ENCODE data around the gene NOD1.
"Not testable (repeated sequence)": the region's sequence is repeated elsewhere in the genome, so short reads cannot be mapped to it uniquely, and the experiment has no call there.

The NOD1 gene

DNA sequence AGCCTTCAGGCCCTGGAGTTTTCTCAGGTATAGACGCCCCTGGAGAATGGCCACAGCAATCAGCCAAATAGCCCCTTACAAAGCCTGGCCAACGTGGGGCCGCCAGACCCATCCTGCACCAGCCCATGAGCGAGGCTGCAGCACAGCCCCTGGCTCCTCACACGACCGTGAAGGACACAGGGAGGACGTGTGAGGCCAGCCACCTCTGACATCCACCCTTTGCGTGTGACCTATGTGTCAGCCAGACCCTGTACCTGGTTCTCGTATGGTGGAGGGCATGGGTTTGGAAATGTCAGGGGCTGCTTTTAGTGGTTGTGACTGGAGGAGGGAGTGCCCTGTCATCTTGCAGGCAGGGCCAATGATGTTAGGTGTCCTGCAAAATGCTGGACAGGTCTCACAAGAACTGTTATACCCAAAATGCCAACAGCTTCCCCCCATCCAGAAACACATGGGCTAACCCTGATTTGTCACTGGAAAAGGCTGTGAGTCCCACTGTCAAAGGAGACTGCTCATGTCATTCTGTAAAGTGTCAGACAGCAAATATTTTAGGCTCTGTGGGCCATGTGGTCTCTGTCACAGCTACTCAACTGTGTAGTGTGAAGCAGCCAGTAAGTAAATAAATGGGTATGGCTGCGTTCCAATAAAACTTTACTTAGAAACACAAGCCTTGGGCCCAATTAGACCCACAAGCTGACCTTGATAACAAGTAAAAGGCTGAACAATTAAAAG is 30.0 kb downstream of the NOD1 start:
- DNase-seq = no peak

DNA sequence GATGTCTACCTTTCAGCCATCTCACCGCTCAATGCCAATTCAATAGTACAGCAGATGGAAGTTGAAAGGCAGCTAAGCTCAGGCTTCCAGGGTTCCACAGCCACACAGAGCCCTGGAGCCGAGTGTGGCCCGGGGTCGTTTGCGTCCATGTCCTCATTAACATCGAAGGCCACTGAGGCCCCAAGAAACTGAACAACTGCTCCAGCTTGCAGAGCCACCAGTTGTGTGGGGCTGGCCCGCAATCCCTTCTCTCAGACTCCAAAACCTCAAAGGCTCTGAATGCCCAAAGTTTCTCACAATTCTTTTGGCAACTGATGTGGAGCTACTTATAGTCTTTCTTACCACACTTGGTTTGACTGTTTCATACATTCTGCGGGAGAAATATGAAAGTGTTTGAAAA is 31.1 kb downstream of the NOD1 start:
- DNase-seq = no peak

DNA sequence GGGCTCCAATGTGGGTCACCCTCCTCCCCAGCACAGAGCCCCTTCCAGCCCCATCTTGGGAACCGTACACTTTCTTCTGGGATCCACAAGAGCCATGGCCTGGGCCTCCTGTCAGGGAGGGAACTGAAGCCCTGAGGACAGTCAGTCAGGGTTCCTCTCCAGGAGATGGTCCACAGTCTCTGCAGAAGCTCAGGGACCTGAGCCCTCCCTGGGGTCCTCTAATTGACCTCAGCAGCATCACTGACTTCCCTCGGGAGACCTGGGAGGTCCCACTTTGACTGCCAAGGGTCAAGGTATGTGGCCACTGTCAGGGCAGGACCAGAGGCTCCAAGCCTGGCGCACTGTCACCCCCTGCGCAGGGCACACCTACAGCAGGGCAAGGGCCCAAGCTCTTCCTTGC is 32.3 kb downstream of the NOD1 start:
- DNase-seq = no peak

DNA sequence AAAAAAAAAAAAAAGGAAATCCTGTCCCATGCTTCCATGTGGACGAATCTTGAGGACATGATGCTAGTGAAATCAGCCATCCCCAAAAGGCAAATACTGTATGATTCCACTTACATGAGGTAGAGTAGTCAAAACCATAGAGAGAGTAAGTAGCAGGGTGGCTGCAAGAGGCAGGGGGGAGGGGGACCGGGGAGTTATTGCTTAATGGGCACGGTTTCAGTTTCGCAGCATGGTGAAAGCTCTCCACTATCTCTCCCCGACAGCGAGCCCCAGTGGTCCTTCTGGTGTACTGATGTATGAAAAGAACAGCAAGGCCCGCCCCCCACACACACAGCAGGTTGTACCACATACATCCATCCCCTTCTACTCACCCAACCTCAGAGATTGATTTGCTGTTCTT is 32.8 kb downstream of the NOD1 start:
- DNase-seq = peak; percentile 67

DNA sequence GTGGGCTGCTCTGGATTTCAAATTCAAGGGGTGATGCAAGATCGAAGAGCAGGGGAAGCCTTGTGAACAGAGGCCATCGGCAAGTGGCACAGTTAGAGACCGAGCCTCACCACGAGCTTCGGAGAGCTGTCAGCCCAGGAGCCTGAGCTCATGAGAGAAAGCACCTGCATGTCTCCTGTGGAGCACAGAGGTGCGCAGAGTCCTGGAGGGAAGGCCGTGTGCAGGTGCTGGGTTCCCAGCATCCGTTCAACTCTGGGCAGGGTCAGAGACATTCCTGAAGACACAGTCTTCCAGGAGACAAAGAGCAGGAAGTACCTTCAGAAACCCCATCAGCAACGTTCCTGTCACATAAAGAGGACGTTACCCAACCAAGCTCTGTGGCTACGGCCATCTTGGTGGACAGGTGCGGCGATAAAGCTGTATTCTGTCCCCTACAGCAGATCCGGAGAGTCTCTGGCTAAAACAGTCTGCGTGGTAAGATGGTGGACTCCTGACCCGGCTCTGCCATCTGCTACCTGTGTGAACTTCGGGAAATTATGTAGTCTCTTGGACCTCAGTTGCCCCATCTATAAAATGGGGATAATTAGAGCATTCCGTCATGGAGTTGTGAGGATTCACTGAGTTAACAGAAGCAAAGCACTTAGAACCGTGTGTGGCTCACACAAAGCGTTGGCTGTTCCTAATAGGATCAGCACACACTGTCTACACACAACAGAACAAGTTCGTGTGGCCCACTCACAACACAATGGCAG is 40.6 kb downstream of the NOD1 start:
- DNase-seq = no peak

DNA sequence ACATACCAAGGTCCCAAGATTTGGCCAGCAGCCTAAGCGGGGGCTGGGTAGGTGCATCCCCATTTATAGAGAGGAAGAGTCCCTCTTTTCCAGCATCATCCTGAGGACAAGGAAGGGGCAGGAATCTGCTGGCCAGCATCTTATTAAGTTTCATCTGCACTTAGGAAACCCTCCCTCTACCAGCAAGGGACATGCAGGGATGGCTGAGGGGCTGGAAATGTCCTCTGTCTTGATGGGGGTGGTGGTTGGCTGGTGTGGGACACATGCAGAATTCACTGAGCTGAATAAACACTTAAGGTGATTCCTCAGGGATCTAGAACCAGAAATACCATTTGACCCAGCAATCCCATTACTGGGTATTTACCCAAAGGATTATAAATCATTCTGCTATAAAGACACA is 42.1 kb downstream of the NOD1 start:
- no peak for DNase-seq

DNA sequence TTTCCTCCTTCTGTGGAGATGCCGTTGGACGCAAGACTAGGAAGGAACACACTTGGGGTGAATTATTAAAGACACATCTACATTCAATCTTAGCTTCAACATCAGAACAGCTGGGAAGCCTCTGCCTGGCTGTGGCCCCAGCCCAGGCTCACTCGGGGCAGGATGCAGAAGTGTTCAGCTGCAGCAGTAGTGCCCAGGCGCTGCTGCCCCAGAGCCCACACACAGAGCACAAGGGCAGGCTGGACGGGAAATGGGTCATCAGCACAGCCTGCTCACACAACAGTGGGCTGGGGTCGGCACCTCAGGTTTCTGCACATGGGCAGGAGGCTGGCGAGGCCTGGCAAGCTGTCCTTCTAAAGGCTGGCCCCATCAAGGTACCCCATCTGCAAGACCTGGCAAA is 42.5 kb downstream of the NOD1 start:
- no peak for DNase-seq

DNA sequence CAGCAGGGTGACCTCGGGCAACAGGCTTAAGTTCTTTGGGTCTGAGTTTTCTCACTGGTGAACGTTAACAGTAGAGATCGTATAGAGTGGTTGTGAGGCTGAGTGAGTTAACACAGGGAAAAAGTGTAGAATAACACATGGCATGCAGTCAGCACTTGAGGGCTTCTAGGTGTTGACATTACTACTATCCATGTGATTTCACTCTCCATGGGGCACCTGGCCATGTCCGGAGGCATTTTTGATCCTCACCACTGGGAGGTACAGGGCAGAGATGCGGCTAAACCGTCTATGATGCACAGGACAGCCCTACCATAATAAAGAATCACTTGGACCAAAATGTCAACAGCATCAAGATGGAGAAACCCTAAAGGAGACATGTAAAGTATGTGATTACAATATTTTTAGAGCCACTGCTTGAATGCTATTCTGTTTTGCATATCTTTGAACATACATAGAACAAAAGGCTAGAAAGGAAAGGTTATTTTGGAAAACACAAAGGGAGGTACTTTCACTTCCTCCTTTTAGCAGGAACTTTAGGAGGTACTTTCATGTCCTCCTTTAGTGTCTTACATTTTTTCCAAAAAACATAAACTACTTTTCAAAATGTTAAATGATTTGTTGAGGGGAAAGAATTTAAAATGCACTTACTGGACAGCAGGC is 44.3 kb downstream of the NOD1 start:
- DNase-seq = no peak

DNA sequence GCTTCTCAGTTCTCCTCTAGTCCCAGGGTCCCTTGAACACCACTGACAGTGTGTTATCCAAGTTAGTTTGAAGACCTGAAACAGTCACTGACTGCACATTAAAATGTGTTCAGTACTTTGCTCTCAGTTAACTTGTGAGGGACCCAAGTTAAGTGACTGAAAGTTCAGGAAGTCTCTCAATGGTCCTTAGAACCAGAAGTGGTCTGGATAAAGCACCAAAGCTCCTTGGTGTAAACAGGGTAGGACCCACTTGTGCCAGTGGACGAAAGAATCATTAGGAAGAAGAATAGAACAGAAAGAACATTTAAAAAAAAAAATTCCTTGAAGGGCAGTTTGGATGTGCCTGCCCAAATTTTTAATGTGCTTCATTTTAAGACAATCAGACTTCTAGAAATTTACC is 45.1 kb downstream of the NOD1 start:
- no peak for DNase-seq

DNA sequence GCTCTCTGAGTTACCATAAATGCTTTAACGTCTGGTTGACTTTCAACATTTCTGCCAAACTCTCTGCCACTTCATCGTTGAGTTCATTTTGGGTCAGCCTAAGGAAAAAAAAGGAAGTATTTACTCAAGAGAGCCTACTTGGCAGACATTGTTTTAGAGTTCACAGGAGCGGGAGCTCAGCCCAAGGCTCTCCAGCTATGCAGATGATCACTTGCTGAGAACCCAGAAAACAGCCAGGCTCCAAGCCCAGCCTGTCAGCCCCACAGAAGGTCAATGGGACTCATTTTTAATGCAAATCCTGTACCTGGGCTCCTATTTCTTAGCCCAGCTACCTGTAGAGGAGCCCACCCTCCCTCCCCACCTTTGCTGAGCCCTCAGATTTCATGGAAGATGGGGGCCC is 45.5 kb downstream of the NOD1 start:
- no peak for DNase-seq

DNA sequence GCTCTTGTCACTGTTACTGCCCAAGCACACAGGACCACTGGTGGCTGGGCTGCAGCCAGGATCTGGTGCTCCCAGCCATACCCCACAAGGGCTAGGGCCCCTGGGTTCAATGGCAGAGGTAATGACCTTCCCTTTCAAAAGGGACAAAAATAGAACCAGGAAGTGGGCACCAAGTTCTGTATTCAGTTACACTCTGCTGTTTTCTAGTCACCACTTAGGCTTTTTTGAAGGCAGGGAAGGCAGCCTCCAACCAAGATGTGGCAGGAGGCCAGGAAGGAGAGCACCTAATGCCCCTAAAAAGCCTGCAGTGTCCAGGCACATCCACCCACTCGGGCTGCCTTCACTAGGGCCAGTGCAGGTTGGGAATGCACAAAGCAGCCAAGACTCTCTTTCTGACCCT is 47.8 kb downstream of the NOD1 start:
- DNase-seq = no peak

DNA sequence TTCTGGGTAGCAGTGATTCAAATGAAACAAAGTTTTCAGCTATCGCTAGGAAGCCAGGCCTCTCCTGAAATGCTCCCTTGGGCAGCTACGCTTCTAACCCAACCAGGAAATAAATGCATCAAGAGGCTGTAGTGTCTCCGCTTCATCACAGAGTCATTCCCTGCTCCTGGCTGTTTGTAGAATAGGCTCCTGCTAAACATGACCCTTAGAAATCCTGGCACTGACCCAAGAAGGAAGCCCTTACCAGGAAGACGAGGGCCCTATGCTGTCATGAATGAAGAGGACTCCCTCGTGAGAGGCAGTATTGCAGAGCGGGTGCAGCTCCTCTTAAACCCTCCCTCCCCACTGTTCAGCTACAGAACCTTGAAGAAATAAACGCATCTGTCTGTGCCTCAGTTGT is 48.3 kb downstream of the NOD1 start:
- no peak for DNase-seq

DNA sequence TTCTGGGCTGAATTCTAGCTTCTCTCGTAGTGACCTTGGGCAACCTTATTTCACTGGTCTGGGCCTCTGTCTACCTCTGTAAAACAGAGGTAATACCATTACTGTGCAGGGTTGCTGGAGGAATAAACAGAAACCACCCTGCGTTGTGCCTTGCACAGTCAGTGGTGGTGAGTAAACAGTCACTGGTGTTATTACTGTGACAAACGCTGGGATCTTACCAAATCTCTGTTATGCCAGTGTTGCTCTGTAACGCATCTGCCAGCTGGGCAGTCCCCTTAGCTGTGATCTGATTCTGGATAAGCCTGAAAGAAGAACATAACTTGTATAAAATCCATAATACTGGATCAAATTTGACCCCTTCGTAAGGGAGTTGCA is 49.4 kb downstream of the NOD1 start:
- no peak for DNase-seq

DNA sequence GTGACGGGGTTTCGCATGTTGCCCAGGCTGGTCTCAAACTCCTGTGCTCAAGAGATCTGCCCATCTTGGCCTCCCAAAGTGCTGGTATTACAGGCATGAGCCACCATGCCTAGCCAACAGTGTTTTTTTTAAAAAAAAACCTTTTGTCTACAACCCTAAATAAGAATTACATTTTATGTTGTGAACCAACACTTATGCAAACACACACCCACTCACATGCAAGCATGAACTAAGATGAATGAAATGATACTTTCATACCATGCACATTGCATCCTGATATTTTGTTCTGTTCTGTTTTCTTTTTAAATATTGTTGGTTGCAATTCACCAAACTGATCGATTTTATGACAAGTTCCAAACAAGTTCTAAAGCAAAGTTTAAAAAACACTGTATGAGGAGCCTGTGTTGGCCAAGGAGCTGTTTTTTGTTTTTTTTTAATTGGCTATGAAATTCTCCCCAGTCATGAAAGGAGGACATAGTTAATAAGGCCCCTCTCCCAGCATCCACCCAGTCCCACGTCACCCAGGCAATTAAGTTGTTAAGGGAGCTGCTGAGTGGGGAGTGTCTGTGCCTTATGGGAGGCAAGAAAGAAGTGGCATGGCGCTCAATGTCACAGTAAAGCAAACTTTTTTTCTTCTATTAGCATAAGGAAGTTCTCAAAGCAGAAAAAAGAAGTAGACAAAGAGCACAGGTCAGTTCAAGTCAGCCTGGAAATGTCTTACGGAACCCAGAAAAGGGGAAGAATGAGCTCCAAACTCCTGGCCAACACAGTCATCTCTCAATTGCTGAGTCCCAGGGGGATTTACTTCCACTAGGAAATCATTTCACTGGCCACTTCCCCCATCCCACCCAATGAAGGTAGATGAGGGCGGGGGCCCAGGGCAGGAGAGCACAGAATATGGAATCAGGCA is 50.1 kb downstream of the NOD1 start:
- no peak for DNase-seq

DNA sequence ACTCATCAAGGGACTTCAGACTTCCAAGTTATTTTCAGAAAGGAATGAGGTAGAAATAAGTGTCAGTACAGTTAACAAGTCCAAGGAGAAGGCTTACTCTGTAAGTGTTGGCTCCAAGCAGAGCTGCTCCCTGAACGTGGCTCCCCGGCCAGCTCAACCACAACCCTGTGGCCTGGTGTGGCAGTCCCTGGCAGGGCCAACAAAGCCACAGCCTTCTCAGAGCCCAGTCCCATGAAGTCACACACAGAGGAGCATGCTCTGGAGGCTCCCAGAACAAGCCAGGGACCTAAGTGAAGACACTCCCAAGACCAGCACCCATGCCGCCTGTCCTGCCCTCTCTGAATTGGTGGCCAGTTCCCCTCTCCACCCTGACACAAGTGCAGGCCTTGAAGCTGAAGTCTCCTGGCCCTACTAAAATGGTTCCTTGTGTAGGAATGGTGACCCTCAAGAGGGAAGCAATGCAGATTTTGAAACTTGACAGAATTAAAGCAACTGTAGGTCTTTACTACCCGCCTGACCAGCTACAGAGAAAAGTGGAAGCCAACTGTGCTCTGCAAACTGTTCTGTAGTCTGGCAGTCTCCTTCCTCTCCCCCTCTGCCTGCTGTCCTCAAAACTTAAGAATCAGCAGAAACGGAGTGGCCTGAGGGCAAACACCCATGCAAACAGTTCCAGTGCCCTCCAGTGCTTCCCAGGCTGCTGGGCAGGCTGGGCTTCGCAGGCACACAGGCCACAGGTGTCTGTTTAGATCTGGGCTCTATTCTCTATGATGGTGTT is 51.1 kb downstream of the NOD1 start:
- DNase-seq = no peak

DNA sequence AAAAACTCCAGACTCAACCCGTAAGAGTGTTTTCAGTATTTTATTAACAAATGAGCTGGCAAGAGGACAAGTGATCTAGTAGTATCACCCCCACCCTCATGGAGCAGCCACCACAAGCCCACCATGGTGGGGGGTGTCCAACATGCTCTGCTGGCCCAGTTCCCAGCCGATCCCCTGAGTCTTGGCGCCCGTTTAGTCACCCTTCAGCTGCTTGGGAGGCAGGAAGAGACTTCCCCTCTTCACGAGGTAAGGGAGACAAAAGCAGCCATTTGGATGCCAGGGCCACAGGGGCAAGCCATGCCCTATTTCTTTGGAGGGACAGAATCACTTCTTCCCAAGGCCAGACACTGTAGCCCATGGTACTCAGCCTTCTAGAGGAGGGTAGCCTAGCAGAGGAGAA is 54.1 kb downstream of the NOD1 start:
- no peak for DNase-seq

DNA sequence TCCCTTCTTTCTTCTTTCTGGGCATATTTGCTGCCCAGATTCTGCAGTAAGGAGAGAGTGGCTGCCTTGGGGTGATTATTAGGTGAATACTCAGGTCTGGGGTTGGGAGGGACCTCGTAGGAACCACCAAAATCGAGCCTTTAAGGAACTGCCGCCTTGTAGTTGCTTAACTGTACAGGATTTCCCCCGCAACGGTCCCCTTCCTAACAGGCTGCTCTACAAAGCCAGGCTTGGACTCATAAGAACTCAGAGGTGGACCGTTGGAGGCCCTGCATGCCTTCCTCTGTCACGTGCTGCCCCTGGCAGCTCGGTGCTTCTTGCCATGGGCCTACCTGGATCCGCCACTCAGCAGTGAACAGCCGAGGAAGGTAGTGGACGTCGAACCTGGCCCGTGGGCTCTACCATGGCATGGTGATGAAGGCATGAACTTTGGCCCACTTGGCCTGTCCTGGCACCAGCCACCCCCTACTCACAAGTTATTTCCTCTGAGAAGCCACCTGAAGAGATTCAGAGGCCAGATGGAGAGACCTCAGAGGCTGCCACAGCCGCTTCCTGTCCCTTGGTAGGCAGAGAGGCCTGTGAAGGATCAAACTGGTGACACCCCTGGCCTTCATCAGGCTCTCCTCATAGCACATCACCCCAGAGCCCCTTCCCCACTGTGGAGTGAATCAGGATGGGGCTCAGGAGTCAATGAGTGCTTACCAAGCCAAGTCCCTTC is 54.6 kb downstream of the NOD1 start:
- no peak for DNase-seq

DNA sequence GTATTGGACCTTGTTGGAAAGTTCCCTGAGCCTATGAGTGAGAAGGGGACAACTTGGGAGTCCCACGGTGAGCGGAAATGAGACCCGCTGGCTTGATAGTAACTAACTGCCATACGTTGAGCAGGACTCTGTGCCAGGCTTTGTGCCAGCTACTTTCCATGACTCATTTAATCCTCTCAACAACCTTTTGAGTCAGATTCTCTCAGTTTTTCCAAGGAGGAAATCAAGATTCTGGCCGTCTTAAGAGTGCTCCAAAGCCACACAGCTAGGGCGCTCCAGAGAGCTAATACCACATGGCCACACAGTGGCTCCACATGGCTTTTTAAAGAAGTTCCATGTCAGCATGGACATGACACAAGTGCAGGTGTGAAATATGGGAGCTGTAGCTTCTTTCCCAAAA is 55.7 kb downstream of the NOD1 start:
- DNase-seq = no peak

DNA sequence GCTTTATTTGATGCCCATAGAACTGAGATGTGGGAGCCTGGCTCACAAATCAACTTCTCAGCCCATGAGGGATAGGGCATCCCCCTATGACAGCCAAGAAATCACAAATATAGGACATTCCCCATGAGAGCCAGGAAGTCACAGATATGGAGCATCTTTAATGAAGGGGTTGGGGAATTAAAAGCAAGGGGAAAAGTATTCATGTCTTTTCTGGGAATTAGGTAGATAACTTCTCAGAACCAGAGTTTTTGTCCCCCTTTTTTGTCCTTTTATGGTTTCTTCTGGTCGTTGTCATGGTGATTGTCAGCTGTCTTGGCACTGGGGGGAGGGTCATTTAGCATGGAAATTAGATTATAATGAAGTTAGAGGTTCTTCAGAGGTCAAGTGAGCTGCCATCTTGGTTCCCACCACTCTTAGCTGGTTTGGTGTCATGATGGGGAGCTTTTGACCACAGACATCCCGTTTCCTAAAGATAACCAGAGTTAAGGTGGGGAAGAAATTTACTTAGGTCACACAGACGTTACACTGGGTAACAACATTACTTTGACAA is 56.9 kb downstream of the NOD1 start:
- no peak for DNase-seq

DNA sequence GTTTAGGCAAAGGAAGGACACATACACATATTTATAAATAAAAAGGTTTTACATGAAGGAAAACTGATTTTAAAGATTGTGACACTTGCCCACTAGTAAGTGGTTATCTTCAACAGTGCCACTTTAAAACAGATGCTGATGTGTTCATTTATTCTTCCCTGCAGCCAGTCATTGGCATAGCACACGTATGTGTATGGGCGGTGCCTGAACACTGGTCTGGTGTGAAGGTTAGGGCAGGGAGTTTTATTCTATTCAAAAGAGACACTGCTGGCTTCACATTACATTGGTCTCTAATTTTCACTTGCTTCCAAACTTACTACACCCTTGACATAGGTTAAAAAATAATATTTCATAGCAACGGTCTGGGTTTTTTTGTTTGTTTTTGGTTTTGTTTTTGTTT is 57.9 kb downstream of the NOD1 start:
- no peak for DNase-seq

DNA sequence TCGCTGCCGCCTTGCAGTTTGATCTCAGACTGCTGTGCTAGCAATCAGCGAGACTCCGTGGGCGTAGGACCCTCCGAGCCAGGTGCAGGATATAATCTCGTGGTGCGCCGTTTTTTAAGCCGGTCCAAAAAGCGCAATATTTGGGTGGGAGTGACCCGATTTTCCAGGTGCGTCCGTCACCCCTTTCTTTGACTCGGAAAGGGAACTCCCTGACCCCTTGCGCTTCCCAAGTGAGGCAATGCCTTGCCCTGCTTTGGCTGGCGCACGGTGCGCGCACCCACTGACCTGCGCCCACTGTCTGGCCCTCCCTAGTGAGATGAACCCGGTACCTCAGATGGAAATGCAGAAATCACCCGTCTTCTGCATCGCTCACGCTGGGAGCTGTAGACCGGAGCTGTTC is 58.5 kb downstream of the NOD1 start:
- DNase-seq = not testable (repeated sequence)
